Endothelial cell of umbilical vein (primary cell): ENCODE measurements around the gene ATXN3L. TPM values are rescaled to one million over a fixed set of nuclear protein-coding genes. Genes with fewer than 3 reads are reported as not detected.

Source experiments
- BruUV-seq: library from RNA; stranded (reverse); fragments of 400-500 nt; replicated peaks from 2 replicates; lab custom pipeline; 2021; lab: Mats Ljungman, UMichigan
- CTCF ChIA-PET: fragments of 300-600, 350-600 bp; sonication (Branson Sonifier 250); formaldehyde crosslinking; loops from one replicate; lab custom pipeline; 2021; ENCODE audit warnings: antibody characterized with exemption, inconsistent platforms; lab: Charles Lee
- POLR2A ChIA-PET: fragments of 300-600, 350-600 bp; sonication (Branson Sonifier 250); formaldehyde crosslinking; loops from one replicate; lab custom pipeline; 2021; ENCODE audit warnings: antibody characterized with exemption, inconsistent platforms; lab: Charles Lee
- DNase-seq: peaks from one replicate; pipeline ENCODE4 v3.0.0-alpha.2; 2011; ENCODE audit warnings: low read depth, low spot score
- FAIRE-seq: peaks from 2 replicates; lab custom pipeline; 2011; peaks lifted over from hg19 to GRCh38; lab: Jason Lieb, UNC
- H2AFZ ChIP-seq: 2 replicates; pipeline ENCODE4 v1.6.0; 2012; ENCODE audit warnings: low read depth, low read length, control low read depth, inconsistent platforms
- H3K27ac ChIP-seq: 2 replicates; pipeline ENCODE4 v1.5.1; 2011; ENCODE audit warnings: low read depth, mild to moderate bottlenecking, control low read depth, low read length, moderate library complexity; ENCODE audit not compliant: insufficient read depth
- H3K27me3 ChIP-seq, 2 experiments: 2 replicates each; pipeline versions ENCODE4 v1.6.0 to v1.6.1; 2011; ENCODE audit warnings: low read length in 2 of 2, mixed read lengths in 1 of 2; ENCODE audit not compliant: control insufficient read depth in 2 of 2, insufficient read depth in 2 of 2
- H3K36me3 ChIP-seq, 2 experiments: 2 replicates in 1 of 2; 3 replicates in 1 of 2; pipeline ENCODE4 v1.5.1; 2011; ENCODE audit warnings: low read length in 2 of 2, mild to moderate bottlenecking in 1 of 2, moderate library complexity in 1 of 2; ENCODE audit not compliant: control insufficient read depth in 2 of 2, insufficient read depth in 2 of 2; ENCODE audit errors: extremely low read depth in 1 of 2
- H3K4me1 ChIP-seq: 3 replicates; pipeline ENCODE4 v1.5.1; 2011; ENCODE audit warnings: mild to moderate bottlenecking, low read length; ENCODE audit not compliant: control insufficient read depth, insufficient read depth; ENCODE audit errors: extremely low read depth
- H3K4me2 ChIP-seq: 2 replicates; pipeline ENCODE4 v1.6.1; 2011; ENCODE audit warnings: low read length, control low read depth, mixed read lengths; ENCODE audit not compliant: insufficient read depth
- H3K4me3 ChIP-seq, 3 experiments: fragments of 200-600 bp in 1 of 3; sonication (generic), shearing (Covaris generic) in 1 of 3; replicated peaks in 1 of 3; 2 replicates each; pipeline ENCODE4 v1.5.1; 2011 to 2016; ENCODE audit warnings: control low read depth in 3 of 3, low read length in 3 of 3, mild to moderate bottlenecking in 2 of 3, inconsistent platforms in 1 of 3, low read depth in 1 of 3, moderate library complexity in 1 of 3; ENCODE audit not compliant: insufficient read depth in 1 of 3
- H3K79me2 ChIP-seq: 2 replicates; pipeline ENCODE4 v1.6.0; 2012; ENCODE audit warnings: low read length, inconsistent platforms; ENCODE audit not compliant: control insufficient read depth, insufficient read depth
- H3K9ac ChIP-seq: replicated peaks from 2 replicates; pipeline ENCODE3; 2011; ENCODE audit warnings: low read length, control low read depth; ENCODE audit not compliant: insufficient read depth; ENCODE audit errors: extremely low read depth
- H3K9me1 ChIP-seq: replicated peaks from 3 replicates; pipeline ENCODE4 v1.6.0; 2011; ENCODE audit warnings: mild to moderate bottlenecking, low read length; ENCODE audit not compliant: control insufficient read depth, insufficient read depth; ENCODE audit errors: extremely low read depth
- H3K9me3 ChIP-seq: replicated peaks from 2 replicates; pipeline ENCODE4 v1.5.1; 2012; ENCODE audit warnings: low read length, inconsistent platforms; ENCODE audit not compliant: control insufficient read depth, insufficient read depth
- H4K20me1 ChIP-seq: replicated peaks from 2 replicates; pipeline ENCODE3; 2011; ENCODE audit warnings: mild to moderate bottlenecking, low read length; ENCODE audit not compliant: control insufficient read depth, insufficient read depth; ENCODE audit errors: extremely low read depth
- EZH2 ChIP-seq: IDR thresholded peaks from 2 replicates; pipeline ENCODE4 v1.6.1; 2012; ENCODE audit warnings: borderline replicate concordance, low read depth, mild to moderate bottlenecking, moderate library complexity, low read length, inconsistent platforms; ENCODE audit not compliant: severe bottlenecking
- FOS ChIP-seq: IDR thresholded peaks from 2 replicates; pipeline ENCODE4 v1.6.1; 2011; ENCODE audit warnings: mild to moderate bottlenecking, low read length, moderate library complexity, borderline replicate concordance; ENCODE audit not compliant: insufficient read depth
- GATA2 ChIP-seq: IDR thresholded peaks from 2 replicates; pipeline ENCODE4 v1.7.0; 2011; ENCODE audit warnings: low read depth, mild to moderate bottlenecking, moderate library complexity, mixed read lengths, low read length; ENCODE audit not compliant: insufficient read length, insufficient read depth
- JUN ChIP-seq: IDR thresholded peaks from 2 replicates; pipeline ENCODE4 v1.6.1; 2011; ENCODE audit warnings: borderline replicate concordance, low read depth; ENCODE audit not compliant: insufficient read length, insufficient read depth
- MYC ChIP-seq: IDR thresholded peaks from one replicate; pipeline ENCODE4 v1.6.1; 2011; ENCODE audit warnings: mild to moderate bottlenecking, low read depth, low read length
- POLR2A ChIP-seq: IDR thresholded peaks from 2 replicates; pipeline ENCODE4 v1.6.1; 2012; ENCODE audit warnings: low read depth, mild to moderate bottlenecking, control low read depth, low read length
- POLR2AphosphoS5 ChIP-seq: IDR thresholded peaks from 2 replicates; pipeline ENCODE4 v1.6.1; 2012; ENCODE audit warnings: low read depth, mild to moderate bottlenecking, control low read depth, low read length, moderate library complexity; ENCODE audit not compliant: insufficient read depth
- dilution Hi-C: fragments of 300-500 bp; cut with MboI; formaldehyde crosslinking; loops from one replicate; pipeline ENCODE4 v1.15.0; 2019; ENCODE audit warnings: low sequenced_read_pairs; ENCODE audit not compliant: extremely low pct_ligation_motif_present
- intact Hi-C: fragments of 100-400 bp; cut with micrococcal nuclease; formaldehyde crosslinking; loops from one replicate; pipeline ENCODE4 v1.10.0; 2022
- polyA plus RNA-seq, 4 experiments: library from polyadenylated mRNA; depleted of rRNA in 3 of 4; stranded (reverse) in 3 of 4; unstranded in 1 of 4; fragments of >200 nt; gene quantifications; 2 replicates each; pipeline versions ENCODE4 v1.2.1 to v1.2.3, GENCODE V29; 2011 to 2012; ENCODE audit warnings: missing spikeins in 1 of 4
- total RNA-seq: library from RNA; stranded (reverse); gene quantifications from 2 replicates; pipeline ENCODE4 v1.2.3, GENCODE V29; 2021
- TF ChIP-seq, protein P1 (sequence below): IDR thresholded peaks from 2 replicates; pipeline ENCODE4 v1.6.1; 2011; ENCODE audit not compliant: insufficient read depth, insufficient read length
- TF ChIP-seq, protein P2 (sequence below), 2 donors: IDR thresholded peaks; 1 replicate in 1 of 2; 2 replicates in 1 of 2; pipeline ENCODE4 v1.5.1; 2011; ENCODE audit warnings: low read length in 2 of 2, mild to moderate bottlenecking in 2 of 2, moderate library complexity in 2 of 2, control low read depth in 1 of 2, inconsistent platforms in 1 of 2, low read depth in 1 of 2; ENCODE audit not compliant: insufficient read depth in 1 of 2; ENCODE audit errors: extremely low read depth in 1 of 2

The ATXN3L gene
- total and polyA plus RNA-seq, 2 donors (not counting 3 experiments of a cell fraction or from before 2014, with no cell fraction given), result not detected

GRCh38 chrX:13357925-13358324 is 38.1 kb upstream of the ATXN3L start:
- TF ChIP-seq FOS, result no peak
- TF ChIP-seq JUN, result peak; percentile 56
- TF ChIP-seq MYC, result no peak
- no peak for TF ChIP-seq GATA2
- TF ChIP-seq EZH2, result no peak
- TF ChIP-seq, protein P1, sequence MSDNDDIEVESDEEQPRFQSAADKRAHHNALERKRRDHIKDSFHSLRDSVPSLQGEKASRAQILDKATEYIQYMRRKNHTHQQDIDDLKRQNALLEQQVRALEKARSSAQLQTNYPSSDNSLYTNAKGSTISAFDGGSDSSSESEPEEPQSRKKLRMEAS, result no peak
- Histone ChIP-seq H3K4me3 (no peak overlapping the region), H4K20me1 (no peaks in the 10 kb centered on the region), H3K27me3 (no peaks in the 10 kb centered on the region), H3K27ac (peak overlapping the region; percentile 50), H3K79me2 (no peaks in the 10 kb centered on the region), H3K9me1 (no peaks in the 10 kb centered on the region), H3K4me1 (peaks cover 4% of the 10 kb centered on the region), H3K36me3 (no peaks in the 10 kb centered on the region), H3K4me2 (no peak overlapping the region), H3K9me3 (no peaks in the 10 kb centered on the region), H2AFZ (peak overlapping the region; percentile 67), H3K9ac (peak overlapping the region; percentile 7)
- intact Hi-C loops, result loop anchor here (1.0 kb wide), 1 partner anchor 129 kb away; no protein-coding TSS in a partner anchor
- CTCF ChIA-PET, result no interaction called here
- POLR2A ChIA-PET, result no interaction called here
- BruUV-seq, result TSS peak; percentile 96
- dilution Hi-C loops, result no loop called here
- DNase-seq (peak; percentile 46), FAIRE-seq (peak; percentile 82)

GRCh38 chrX:13346646-13347045 is 26.8 kb upstream of the ATXN3L start:
- no peaks in the 10 kb centered on the region for H3K27me3 ChIP-seq
- no peak overlapping the region for H2AFZ ChIP-seq
- dilution Hi-C loops (no loop called here), intact Hi-C loops (no loop called here)
- DNase-seq (no peak), FAIRE-seq (no peak)
- no peak overlapping the region for H3K27ac ChIP-seq
- no peaks in the 10 kb centered on the region for H3K36me3 ChIP-seq
- no peak overlapping the region for H3K4me2 ChIP-seq
- ChIA-PET CTCF (no interaction called here), POLR2A (no interaction called here)
- H3K79me2 ChIP-seq, result no peaks in the 10 kb centered on the region
- H3K9me1 ChIP-seq, result no peaks in the 10 kb centered on the region
- no TSS peak for BruUV-seq
- no peaks in the 10 kb centered on the region for H3K9me3 ChIP-seq
- H3K9ac ChIP-seq, result no peak overlapping the region
- H3K4me1 ChIP-seq, result peaks cover 10% of the 10 kb centered on the region
- no peaks in the 10 kb centered on the region for H4K20me1 ChIP-seq
- no peak for TF ChIP-seq FOS
- no peak for TF ChIP-seq EZH2
- no peak for TF ChIP-seq JUN
- no peak for TF ChIP-seq POLR2AphosphoS5
- TF ChIP-seq, protein P1, result no peak
- TF ChIP-seq POLR2A, result no peak
- TF ChIP-seq, protein P2, sequence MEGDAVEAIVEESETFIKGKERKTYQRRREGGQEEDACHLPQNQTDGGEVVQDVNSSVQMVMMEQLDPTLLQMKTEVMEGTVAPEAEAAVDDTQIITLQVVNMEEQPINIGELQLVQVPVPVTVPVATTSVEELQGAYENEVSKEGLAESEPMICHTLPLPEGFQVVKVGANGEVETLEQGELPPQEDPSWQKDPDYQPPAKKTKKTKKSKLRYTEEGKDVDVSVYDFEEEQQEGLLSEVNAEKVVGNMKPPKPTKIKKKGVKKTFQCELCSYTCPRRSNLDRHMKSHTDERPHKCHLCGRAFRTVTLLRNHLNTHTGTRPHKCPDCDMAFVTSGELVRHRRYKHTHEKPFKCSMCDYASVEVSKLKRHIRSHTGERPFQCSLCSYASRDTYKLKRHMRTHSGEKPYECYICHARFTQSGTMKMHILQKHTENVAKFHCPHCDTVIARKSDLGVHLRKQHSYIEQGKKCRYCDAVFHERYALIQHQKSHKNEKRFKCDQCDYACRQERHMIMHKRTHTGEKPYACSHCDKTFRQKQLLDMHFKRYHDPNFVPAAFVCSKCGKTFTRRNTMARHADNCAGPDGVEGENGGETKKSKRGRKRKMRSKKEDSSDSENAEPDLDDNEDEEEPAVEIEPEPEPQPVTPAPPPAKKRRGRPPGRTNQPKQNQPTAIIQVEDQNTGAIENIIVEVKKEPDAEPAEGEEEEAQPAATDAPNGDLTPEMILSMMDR (IDR thresholded peaks at IDR 0.05; ENCODE audit: extremely low read depth in 1 of 2, insufficient read depth in 1 of 2, low read depth in 1 of 2, low read length in 2 of 2), result no peak
- TF ChIP-seq MYC, result no peak
- no peak for TF ChIP-seq GATA2
- H3K4me3 ChIP-seq, result no peak overlapping the region
